PC-9 (cell line): ENCODE results near the gene FANK1.

Experiments
- EZH2 ChIP-seq: fragments of 200-600 bp; sonication (generic); IDR thresholded peaks from 2 replicates; pipeline ENCODE4 v1.8.0; 2017; ENCODE audit warnings: antibody characterized with exemption, low read depth
- TF ChIP-seq, protein P1 (sequence below): fragments of 200-600 bp; sonication (generic); conservative IDR thresholded peaks from 2 replicates; pipeline ENCODE4 v1.6.1; 2017; ENCODE audit warnings: mixed run types, antibody characterized with exemption, mild to moderate bottlenecking, moderate library complexity

GRCh38 chr10:125983656-125984055 lies 87.3 kb downstream of the FANK1 start:
- TF ChIP-seq, protein P1, sequence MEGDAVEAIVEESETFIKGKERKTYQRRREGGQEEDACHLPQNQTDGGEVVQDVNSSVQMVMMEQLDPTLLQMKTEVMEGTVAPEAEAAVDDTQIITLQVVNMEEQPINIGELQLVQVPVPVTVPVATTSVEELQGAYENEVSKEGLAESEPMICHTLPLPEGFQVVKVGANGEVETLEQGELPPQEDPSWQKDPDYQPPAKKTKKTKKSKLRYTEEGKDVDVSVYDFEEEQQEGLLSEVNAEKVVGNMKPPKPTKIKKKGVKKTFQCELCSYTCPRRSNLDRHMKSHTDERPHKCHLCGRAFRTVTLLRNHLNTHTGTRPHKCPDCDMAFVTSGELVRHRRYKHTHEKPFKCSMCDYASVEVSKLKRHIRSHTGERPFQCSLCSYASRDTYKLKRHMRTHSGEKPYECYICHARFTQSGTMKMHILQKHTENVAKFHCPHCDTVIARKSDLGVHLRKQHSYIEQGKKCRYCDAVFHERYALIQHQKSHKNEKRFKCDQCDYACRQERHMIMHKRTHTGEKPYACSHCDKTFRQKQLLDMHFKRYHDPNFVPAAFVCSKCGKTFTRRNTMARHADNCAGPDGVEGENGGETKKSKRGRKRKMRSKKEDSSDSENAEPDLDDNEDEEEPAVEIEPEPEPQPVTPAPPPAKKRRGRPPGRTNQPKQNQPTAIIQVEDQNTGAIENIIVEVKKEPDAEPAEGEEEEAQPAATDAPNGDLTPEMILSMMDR: no peak
- TF ChIP-seq EZH2: no peak
